ENCODE data around the gene KLHL29. TPM values are rescaled to one million over a fixed set of nuclear protein-coding genes. Genes with fewer than 3 reads are reported as not detected.

Gene KLHL29
- total and polyA plus RNA-seq, 2 of the 13 experiments (the other 11 are each of a cell fraction or from before 2014, with no cell fraction given) = 0.01 TPM; not detected in 1

GRCh38 chr2:23351388-23352141 lies 33.4 kb upstream of the KLHL29 start (continued):
- TF ChIP-seq ARID5B (CRISPR knock-in tag; IDR thresholded peaks at IDR 0.05) = peak; percentile 38
- peak; percentile 95 for TF ChIP-seq CTCF (CRISPR knock-in tag; IDR thresholded peaks at IDR 0.05)
- no peak for TF ChIP-seq NPAS2 (CRISPR knock-in tag; IDR thresholded peaks at IDR 0.05; ENCODE audit: borderline replicate concordance)
- no peak for TF ChIP-seq KLF6 (CRISPR knock-in tag; IDR thresholded peaks at IDR 0.05)
- no peak for TF ChIP-seq ZNF512 (CRISPR knock-in tag; IDR thresholded peaks at IDR 0.05)
- peak in 1 of 2 experiments; percentile 59; a peak in 1 of 4 replicates for TF ChIP-seq HMGXB4 (CRISPR knock-in tag; IDR thresholded peaks at IDR 0.05; ENCODE audit: borderline replicate concordance in 1 of 2, low read depth in 1 of 2)
- no peak for TF ChIP-seq CBX1 (IDR thresholded peaks at IDR 0.05; ENCODE audit: low read depth)
- peak; percentile 62 for TF ChIP-seq ZFX (CRISPR knock-in tag; IDR thresholded peaks at IDR 0.05; ENCODE audit: low read depth)
- TF ChIP-seq SPEN (CRISPR knock-in tag; IDR thresholded peaks at IDR 0.05; ENCODE audit: low read depth) = 0 out of 2 replicates have a peak, but pooled peaks have one; percentile 28
- no peak for TF ChIP-seq ZNF414 (CRISPR knock-in tag; IDR thresholded peaks at IDR 0.05)
- TF ChIP-seq SRY (CRISPR knock-in tag; IDR thresholded peaks at IDR 0.05) = no peak
- TF ChIP-seq ZNF296 (CRISPR knock-in tag; conservative IDR thresholded peaks at IDR 0.05) = no peak
- TF ChIP-seq TCF7 (IDR thresholded peaks at IDR 0.05; ENCODE audit: low read depth) = no peak
- TF ChIP-seq ZNF768 (CRISPR knock-in tag; IDR thresholded peaks at IDR 0.05) = peak; percentile 54; the same call in 1 of the 2 replicates
- TF ChIP-seq ZNF138 (CRISPR knock-in tag; IDR thresholded peaks at IDR 0.05; ENCODE audit: low read depth) = no peak
- TF ChIP-seq ZNF737 (CRISPR knock-in tag; IDR thresholded peaks at IDR 0.05; ENCODE audit: borderline replicate concordance) = no peak
- TF ChIP-seq FOXA3 (CRISPR knock-in tag; IDR thresholded peaks at IDR 0.05) = 0 out of 2 replicates have a peak, but pooled peaks have one; percentile 16
- peak; percentile 83 for TF ChIP-seq ZNF883 (CRISPR knock-in tag; IDR thresholded peaks at IDR 0.05; ENCODE audit: not compliant biosample characterization)

Measured in HepG2 (cell line).